GM04503 (cell line): Measurements from ENCODE around the gene TSHR.
A peak's percentile ranks its signal among the peaks of the same experiment; 100 is the strongest.
"Not testable (repeated sequence)": the region's sequence is repeated elsewhere in the genome, so short reads cannot be mapped to it uniquely, and the experiment has no call there.

Experiments used
- DNase-seq: peaks from one replicate; pipeline ENCODE4 v3.0.0-alpha.2; 2012; ENCODE audit warnings: low read depth

The TSHR gene

DNA sequence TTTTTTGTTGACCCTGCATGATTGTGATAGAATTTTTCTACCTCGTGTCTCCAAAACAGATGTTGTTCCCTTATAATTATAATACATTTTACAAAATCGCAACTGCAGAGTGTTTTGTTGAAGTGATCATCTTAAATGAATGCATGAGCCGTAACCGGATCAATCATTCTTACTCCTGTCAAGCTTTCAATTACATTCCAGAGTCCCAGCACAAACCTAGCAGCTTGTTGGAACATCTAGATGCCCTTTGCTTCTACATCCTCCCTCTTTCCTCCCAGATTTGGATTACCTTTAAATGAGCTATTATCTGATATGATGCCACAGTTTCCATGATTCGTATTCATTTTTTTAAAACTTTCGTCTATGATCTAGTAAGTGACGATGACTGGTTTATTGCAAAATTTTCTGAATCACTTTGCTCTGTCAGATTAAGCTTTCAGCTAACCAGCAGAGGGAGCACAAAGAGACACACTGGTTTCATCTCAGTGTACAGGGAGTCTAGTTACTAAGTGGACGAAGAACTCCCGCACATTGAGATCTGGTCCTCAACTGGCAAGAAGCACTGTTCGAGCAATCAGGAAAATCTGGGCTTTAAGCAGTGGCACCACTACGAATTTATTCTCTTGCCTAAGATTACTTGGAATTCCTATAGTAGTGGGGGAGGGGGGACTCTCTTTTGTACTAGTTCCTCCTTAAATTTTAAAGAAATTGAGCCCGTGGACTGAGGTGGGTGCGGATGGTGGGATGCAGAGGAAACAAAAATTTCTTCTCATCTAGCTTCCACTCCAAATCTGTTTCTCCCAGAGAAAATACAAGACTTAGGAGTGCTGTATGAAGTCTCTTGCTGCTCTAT lies 40.9 kb downstream of the TSHR start:
- DNase-seq = peak; percentile 48

DNA sequence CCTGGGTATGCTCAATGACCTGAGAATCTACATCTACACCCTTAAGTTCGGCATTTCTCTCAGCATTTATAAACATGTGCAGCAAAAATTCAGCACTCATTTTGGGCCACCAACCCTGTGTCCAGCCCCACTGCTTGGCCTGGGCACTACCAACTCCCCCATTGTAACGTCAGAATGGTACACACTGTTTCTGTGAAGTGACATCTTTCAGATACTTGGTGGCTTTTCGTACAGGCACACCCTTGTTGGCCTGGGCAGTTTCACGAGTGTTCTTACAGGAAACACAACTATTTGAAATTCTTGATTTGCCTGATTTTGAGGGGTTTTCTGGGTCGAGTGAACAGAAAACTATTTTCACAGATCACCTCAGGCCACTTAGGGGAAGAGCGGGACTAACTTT lies 46.0 kb downstream of the TSHR start:
- no peak for DNase-seq

DNA sequence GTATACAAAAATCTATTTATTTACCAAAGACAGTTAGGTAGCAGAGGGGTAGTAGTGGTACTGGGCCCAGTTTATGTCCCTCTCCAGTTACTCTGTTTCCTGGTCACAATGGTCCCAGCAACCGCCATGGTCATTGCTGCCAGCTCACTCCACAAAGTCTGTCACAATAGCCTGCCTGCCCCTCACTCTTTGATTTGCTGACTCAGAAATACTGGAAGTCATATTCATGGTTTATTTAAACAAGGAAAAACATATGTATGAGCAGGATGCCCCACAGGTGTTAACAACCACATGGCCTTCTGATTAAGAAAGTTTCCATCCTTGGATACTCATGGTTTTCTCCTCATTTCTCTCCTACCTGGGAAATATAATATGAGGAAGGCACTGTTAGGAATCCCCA lies 49.2 kb downstream of the TSHR start:
- no peak for DNase-seq

DNA sequence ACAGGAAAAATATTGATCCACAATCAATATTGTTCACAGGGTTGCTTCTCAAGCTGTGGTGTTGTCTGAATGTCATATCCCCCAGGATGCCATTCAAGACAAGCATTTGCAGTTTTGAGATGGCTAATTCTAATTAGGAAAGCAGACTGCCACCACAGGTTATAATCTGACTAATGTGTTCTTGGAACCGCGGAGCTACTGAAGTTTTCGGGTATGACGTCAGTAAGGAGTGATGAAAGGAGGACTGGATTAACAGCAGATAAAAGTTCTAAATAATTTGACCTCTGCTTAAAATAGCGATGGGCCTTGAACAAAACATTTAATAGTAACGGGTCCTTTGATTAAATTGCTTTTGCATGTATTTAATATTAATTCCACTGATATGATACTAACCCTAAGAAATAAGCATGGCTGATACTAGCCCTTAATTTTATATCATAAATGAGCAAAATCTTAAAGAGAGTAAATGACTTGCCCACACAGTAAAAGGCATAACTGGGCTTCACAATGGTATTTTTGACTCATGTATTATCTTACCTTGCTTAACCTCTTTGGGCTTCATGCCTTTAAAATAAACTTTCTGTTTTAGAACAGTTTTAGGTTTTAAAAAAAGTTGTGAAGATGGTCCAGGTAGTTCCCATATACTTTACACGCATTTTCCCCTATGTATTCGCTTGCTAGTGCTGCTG lies 50.3 kb downstream of the TSHR start:
- DNase-seq = no peak

DNA sequence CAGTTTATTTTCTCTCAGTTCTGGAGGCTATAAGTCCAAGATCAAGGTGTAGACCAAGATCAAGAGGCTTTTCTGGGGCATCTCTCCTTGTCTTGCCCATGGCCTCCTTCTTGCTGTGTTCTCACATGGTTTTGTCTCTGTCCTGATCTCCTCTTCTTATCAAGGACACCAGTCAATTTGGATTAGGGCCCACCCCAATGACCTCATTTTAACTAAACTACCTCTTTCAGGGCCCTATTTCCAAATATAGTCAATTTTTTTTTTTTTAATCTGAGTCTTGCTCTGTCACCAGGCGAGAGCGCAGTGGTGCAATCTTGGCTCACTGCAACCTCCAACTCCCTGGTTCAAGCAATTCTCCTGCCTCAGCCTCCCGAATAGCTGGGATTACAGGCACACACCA lies 50.8 kb downstream of the TSHR start:
- DNase-seq = no peak

DNA sequence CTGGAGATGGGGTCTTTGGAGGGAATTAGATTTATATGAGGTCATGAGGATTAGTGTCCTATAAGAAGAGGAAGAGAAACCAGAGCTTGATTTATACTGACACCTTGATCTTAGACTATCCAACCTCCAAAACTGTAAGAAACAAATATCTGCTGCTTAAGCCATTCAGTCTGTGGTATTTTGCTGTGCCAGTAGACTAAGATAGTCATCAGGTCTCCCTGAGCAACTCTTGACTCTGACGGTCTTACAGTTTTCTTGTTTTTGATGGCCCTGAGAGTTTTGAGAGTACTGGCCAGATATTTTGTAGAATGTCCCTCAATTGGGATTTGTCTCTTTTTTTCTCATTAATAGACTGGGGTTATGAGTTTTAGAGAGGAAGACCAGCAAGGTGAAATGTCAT lies 51.7 kb downstream of the TSHR start:
- DNase-seq = no peak

DNA sequence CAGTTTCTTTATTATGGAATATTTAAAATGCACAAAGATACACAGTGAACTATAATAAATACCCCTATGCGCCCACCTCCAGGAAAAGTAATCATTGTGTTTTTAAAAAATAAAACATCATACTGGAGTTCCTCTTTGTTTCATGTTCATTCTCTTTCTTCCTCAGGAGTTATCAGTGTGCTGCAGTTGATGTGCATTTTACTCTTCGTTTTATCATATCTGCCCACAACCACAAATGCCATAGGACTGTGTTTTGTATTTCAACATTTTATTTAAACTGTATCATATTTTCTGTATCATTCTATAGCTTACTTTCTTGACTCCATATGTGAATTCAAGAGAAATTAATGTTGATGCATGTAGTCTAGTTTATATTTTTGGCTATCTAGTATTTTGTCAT lies 53.9 kb downstream of the TSHR start:
- DNase-seq = no peak

DNA sequence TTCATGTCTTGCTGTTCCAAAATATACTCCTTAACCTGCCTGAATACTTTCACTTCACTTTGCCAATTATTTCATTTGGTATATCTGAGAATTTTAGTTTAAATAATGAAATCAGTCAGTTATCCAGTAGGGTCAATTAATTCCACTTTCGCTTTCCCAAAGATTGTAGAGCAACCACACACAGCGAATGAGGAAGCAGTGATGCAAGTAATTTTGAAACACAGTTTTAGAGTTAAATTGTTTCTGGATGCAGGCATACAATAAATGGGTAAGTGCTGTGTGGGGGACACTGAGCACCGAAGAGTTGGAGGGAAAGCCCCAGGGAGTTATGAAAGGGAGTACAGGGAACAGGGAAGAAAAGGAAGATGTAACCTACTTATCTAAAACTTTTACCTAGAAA lies 62.8 kb downstream of the TSHR start:
- no peak for DNase-seq

DNA sequence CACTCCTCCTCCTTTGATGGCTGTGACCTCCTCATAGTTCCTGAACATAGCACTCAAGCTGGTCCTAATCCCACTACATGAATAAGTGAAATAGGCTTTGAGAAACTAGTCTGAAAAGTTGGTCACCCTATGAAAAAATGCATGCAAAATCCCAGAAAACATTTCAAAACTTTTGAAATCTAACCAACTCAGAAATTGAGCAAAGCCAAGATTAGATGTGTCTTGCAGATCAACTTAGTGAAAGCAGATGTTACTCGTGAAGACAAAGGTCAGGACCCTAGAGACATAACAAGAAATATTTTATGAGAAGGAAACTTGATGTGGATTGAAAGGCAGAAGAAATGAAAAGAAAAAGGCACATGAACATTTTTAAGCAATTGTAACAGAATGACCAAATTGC lies 63.3 kb downstream of the TSHR start:
- DNase-seq = no peak

DNA sequence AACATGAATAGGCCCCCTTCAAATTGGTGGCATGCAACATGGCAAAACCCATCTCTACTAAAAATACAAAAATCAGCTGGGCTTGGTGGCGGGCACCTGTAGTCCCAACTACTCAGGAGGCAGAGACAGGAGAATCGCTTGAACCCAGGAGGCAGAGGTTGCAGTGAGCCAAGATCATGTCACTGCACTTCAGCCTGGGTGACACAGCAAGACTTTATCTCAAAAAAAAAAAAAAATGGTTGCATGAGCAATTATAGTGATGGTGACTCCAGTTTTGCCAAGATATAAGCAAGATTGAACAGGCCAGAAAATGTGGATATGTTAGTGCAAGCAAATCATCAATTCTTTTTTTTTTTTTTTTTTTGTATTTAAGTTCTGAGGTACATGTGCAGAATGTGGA lies 63.7 kb downstream of the TSHR start:
- DNase-seq = not testable (repeated sequence)

DNA sequence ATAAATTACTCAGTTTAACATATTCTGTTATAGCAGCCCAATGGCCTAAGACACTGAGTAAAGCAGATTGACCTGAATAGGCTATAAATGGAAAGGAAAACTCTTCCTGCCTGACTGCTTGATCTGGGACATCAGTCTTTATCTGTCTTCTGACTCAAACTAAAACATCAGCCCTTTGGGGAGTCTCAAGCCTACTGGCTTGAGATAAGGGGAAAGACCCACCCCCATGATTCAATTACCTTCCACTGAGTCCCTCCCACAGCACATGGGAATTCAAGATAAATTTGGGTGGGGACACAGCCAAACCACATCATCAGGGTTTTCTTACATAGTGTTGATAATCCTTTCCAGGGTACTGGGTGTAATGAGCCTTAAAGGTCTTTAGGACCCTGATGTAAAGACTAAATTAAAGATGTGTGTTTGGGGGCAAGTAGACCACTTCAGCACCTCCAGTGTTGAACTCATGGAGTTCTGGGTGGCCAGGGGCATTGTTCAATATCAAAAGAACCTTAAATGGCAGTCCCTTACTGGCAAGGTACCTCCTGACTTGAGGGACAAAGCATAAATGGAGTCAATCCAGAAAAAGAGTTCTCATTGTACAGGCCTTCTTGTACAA lies 67.8 kb downstream of the TSHR start:
- no peak for DNase-seq

DNA sequence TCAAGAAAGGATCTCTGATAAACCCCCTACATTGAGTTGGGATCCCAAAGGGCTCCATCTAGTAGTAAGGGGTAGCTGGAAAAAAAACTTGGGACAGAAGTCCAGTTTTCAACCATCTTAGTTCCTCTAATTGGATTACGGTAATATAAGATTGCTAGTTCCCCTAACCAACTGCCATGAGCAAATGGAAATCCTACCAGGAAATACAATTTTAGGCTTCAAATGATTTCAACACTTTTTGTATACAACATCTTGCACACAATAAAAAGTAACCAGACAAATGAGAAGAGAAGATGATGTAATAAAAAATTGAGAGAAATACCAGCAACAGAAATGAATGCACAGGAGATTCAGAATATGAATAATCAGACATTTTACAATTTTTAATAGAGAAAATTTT lies 73.0 kb downstream of the TSHR start:
- no peak for DNase-seq

DNA sequence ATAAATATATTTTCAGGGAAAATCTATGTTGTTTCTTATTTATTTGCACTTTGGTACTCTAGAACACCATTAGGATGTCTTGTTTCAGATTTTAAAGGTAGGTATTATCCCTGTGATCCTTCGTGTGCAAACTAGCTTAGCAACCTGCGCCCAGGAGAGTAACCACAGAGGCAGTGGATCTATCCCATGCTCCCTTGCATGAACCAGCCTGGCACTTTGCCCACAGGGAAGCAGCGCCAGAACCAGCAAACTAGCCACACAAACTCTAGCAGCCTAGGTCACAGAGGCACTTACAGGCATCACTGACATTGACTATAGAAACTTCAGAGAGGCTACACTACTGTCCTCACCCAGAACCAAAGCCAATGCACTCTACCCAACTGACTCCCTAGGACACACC lies 76.1 kb downstream of the TSHR start:
- DNase-seq = no peak

DNA sequence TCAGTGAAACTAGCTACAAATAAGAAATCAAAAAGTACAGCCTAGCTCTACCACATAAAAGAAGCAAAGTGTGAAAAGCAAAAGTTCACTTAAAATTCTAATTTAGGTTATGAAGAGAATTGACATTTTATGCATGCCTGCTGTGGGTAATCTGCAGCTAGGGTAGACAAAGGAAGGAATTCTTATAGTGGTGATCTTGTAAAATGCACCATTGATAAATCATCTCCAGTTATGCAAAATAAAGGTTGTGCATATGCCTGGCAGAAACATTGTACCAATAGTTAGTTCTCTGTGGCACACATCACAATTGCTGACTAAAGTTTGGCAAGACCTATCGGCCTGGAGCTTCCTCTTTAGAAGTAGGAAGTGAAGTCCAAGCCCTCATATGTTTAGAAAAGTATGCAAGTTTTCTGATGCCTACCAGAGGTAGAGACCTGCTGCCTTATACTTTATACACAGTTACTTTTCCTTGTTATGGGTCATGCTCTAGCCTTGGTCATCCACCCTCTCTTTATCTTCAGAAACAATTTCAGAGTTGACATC lies 78.3 kb downstream of the TSHR start:
- DNase-seq = no peak

DNA sequence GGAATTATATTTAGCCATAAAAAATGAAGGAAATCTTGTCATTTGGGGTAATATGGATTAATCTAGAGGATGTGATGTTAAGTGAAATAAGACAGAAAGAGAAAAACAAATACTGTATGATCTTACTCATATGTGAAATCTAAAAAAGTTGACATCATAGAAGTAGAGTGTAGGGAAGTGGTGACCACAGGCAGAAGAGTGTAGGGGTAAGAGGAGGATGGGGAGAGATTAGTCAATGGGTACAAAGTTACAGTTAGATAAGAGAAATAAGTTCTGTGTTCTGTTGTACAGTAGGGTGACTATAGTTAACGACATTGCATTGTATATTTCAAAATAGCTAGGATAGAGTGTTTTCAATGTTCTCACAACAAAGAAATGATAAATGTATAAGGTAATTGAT lies 87.0 kb downstream of the TSHR start:
- DNase-seq = no peak

DNA sequence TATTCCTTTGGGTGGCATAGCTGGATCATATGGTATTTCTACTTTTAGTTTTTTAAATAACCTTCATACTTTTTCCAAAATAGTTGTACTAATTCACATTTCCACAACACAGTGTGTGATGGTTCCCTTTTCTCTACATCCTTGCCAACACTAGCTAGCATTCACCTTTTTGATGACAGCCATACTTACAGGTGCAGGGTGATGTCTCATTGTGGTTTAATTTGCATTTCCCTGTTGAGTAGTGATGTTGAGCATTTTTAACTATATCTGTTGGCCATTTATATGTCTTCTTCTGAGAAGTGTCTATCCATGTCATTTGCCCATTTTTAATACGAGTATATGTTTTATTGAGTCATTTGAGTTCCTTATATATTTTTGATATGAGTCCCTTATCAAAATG lies 96.1 kb downstream of the TSHR start:
- no peak for DNase-seq

DNA sequence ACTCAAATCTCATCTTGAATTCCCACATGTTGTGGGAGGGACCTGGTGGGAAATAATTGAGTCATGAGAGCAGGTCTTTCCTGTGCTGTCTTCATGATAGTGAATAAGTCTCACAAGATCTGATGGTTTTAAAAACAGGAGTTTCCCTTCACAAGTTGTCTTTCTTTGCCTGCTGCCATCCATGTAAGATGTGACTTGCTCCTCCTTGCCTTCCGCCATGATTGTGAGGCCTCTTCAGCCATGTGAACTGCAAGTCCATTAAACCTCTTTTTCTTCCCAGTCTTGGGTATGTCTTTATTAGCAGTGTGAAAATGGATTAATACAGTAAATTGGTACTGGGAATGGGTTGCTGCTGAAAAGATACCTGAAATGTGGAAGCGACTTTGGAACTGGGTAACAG lies 98.6 kb downstream of the TSHR start:
- DNase-seq = not testable (repeated sequence)

DNA sequence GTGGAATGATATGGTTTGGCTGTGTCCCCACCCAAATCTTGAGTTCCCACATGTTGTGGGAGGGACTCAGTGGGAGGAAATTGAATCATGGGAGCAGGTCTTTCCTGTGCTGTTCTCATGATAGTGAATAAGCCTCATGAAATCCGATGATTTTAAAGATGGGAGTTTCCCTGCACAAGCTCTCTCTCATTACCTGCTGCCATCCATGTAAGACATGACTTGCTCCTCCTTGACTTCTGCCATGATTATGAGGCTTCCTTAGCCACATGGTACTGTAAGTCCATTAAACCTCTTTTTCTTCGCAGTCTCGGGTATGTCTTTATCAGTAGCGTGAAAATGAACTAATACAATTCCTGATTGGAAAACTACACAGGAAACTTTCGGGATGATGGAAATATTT lies 100.5 kb downstream of the TSHR start:
- DNase-seq = no peak

DNA sequence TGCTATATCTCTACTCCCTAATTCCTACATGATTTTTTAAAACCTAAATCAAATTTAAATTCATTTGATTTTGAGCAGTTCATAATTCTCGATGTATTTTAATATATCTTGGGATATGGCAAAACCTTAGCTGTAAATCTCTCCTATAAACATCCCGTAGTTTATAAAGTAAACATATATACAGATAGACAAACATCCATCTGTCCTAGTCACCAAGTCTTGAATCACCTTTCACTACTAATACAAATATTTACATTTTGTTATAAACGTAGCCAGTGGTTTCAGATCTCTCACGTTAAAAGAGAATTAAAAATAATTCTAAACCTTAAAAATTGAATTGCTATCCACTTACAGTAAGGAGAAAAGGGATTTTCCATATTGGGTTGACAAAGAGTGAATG lies 107.0 kb downstream of the TSHR start:
- DNase-seq = no peak

DNA sequence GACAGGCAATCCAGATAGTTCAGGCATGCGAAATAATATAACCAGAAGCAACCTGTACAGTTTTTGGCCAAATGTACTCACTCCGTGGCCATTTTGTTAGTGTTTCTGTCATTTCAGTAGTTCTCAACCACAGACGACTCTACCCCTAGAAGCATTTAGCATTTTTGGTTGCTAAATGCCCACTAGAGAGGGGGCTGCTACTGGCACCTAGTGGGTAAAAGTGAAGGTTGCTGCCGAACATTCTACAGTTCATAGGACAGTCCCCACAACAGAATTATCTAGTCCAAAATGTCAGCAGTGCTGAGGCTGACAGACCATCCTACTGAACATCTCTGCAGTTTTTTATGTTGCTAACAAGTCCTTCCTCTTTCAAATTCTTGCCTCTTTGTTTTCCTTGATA lies 107.4 kb downstream of the TSHR start:
- no peak for DNase-seq

DNA sequence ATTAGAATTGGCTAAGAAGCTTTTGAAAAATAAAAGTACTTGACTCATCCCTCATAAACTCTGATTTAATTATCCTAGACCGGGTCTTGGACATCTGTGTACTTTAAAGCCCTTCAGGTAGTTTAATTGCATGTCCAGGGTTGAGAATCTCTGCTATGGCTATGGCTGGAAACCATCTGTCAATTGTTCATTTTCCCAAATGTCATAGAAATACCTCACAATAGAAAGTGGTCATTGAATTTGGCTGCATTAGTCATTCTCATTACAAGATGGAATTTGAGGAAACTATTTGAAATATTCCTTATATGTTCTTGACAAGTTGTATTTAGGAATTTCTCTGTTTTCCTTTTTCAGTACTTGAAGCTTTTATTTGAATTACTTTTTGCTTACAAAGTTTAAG lies 111.3 kb downstream of the TSHR start:
- no peak for DNase-seq

DNA sequence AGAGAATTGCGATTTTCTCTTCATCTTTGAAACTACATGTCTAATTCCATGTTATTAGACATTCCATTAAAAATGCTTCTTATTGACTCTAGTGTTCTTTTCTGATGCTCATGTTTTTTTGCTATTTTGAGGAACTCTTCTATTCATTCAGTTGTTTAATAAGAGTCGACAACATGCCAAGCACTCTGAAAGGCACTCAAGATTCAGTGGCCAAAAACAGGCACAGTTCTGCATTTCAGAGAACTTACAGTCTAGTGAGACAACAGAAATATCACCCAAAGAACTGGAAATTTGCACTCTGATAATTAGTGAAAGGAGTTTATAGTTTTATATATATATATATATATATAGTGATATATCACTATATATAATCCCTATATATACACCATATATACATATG lies 111.7 kb downstream of the TSHR start:
- DNase-seq = no peak

DNA sequence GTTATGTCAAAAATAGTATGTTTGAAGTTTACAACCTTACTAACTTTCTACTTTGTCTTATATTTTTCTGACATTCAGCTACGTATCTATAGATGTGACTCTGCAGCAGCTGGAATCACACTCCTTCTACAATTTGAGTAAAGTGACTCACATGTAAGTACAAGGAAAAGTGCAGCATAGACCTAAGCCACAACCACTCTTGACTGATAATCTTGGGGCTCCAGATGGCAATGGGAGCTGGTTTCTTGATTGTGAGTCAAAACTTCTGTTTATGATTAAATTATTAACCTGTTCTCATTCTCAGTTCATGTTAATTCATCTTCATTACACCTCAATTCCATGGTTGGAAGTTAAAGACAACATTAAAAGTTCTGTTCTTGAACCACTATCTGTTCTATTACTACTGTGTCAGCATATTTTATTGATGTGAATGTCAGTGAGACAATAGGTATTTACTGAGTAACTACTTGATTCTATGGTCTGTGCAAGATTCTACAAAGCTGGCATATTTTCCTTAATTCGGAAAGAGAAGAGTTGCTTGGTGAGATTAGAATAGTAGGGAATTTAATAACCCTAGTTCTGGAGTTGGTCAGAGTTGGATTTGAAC lies 112.9 kb downstream of the TSHR start:
- DNase-seq = no peak
